GM12892 (cell line): ENCODE results near the gene CARD9.

Source experiments
- POLR2A ChIP-seq: IDR thresholded peaks from 2 replicates; pipeline ENCODE4 v1.6.1; 2011; ENCODE audit warnings: low read depth, low read length, control low read depth
- POLR2AphosphoS5 ChIP-seq: IDR thresholded peaks from 2 replicates; pipeline ENCODE4 v1.6.1; 2011; ENCODE audit warnings: low read depth, low read length, control low read depth

DNA sequence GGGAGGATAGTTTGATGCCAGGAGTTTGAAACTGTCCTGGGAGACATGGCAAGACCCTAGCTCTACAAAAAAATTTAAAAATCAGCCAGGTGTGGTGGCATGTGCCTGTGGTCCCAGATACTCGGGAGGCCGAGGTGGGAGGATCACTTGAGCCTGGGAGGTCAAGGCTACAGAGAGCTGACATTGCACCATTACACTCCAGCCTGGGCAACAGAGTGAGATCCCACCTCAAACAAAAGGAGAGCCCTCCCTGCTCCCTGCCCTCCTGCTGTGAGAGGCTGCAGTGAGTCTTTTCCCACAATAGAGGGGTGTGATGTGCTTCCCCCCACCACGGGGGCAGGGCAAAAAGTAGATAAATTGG, 59.4 kb downstream of the CARD9 start:
- TF ChIP-seq POLR2A, result no peak
- TF ChIP-seq POLR2AphosphoS5, result no peak
